Measurements from ENCODE around the gene DGCR6L.

DNA sequence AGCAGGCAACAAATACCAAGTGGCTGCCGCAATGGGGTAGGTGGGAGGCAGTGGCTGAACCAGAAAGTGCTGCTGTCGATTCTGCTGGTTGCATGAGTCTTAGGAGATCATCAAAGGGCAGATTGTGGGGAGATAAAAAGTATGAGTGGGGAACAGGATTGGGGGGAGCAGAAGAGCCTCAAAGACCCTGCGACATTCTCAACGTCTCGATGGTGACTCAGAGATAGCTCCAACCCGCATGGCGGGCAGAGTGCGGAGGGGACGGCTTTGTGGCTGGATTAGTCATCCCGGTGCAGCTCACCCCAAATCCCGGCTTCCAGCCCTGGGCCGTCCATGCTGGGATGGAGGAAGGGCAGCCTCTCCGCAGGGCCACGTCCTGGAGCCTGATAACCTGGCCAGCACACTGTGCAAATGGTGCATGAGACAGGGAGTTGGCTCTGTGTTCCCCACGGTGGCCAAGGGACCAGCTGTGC is 40.2 kb downstream of the DGCR6L start:
- TF ChIP-seq POLR2A (IDR thresholded peaks at IDR 0.05) = no peak
- TF ChIP-seq, protein P1, sequence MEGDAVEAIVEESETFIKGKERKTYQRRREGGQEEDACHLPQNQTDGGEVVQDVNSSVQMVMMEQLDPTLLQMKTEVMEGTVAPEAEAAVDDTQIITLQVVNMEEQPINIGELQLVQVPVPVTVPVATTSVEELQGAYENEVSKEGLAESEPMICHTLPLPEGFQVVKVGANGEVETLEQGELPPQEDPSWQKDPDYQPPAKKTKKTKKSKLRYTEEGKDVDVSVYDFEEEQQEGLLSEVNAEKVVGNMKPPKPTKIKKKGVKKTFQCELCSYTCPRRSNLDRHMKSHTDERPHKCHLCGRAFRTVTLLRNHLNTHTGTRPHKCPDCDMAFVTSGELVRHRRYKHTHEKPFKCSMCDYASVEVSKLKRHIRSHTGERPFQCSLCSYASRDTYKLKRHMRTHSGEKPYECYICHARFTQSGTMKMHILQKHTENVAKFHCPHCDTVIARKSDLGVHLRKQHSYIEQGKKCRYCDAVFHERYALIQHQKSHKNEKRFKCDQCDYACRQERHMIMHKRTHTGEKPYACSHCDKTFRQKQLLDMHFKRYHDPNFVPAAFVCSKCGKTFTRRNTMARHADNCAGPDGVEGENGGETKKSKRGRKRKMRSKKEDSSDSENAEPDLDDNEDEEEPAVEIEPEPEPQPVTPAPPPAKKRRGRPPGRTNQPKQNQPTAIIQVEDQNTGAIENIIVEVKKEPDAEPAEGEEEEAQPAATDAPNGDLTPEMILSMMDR (IDR thresholded peaks at IDR 0.05) = no peak

All from uterus (tissue), 2 donors.